ENCODE results near the gene OIT3. TPM values are rescaled to one million over a fixed set of nuclear protein-coding genes. Genes with fewer than 3 reads are reported as not detected.

The OIT3 gene
- polyA plus RNA-seq, 3 donors, result not detected

Other genes starting within 250 kb of the OIT3 start
- gene MCU, start 201.6 kb upstream of the OIT3 start, polyA plus RNA-seq, result 10 to 100 TPM in 1 of 3 donors, 1 to 10 TPM in 2; 8.2 to 13.2 (median 9.1) TPM
- gene PLA2G12B, start 61.1 kb downstream of the OIT3 start, polyA plus RNA-seq, result not detected
- gene P4HA1, start 203.1 kb downstream of the OIT3 start, polyA plus RNA-seq, result 10 to 100 TPM; 13.4 to 20.9 (median 20.4) TPM
- 1 to 10 TPM; 1.6 to 9.9 (median 1.7) TPM for gene NUDT13, start 216.7 kb downstream of the OIT3 start, polyA plus RNA-seq